K562 (cell line): ENCODE measurements around the gene ASCC3.

Experiments used
- HDAC2 ChIP-seq: fragments of 450-650 bp; IDR thresholded peaks from 2 replicates; pipeline ENCODE4 v1.6.1; 2016; ENCODE audit warnings: mild to moderate bottlenecking
- POLR2A ChIP-seq: fragments of 450-650 bp; conservative IDR thresholded peaks from 2 replicates; pipeline ENCODE4 v1.6.1; 2016
- STAT5B ChIP-seq: fragments of 250-450 bp; sonication (Bioruptor Pico); IDR thresholded peaks from 2 replicates; pipeline ENCODE4 v1.8.0; 2021; ENCODE audit warnings: mild to moderate bottlenecking, inconsistent platforms
- TAF1 ChIP-seq: IDR thresholded peaks from 2 replicates; pipeline ENCODE4 v1.6.1; 2011; ENCODE audit warnings: mild to moderate bottlenecking, low read length, moderate library complexity; ENCODE audit not compliant: insufficient read depth, control insufficient read depth, severe bottlenecking; ENCODE audit errors: extremely low read depth
- TF ChIP-seq, protein P1 (sequence below): sonication (generic); formaldehyde crosslinking; IDR thresholded peaks from 2 replicates; pipeline ENCODE4 v1.8.1; 2022; ENCODE audit warnings: missing genetic modification reagents

DNA sequence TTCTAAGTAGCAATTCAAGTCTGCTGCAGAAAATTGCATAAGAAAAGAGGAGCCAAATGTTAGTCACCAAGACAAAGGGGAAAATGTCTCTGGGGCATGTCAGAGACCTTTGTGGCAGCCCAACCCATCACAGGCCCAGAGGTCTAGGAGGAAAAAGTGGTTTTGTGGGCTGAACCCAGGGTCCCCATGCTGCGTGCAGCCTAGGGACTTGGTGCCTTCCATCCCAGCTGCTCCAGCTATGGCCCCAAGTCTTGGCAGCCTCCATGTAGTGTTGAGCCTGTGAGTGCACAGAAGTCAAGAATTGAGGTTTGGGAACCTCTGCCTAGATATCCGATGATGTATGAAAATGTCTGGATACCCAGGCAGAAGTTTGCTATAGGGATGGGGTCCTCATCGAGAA is 181.1 kb downstream of the ASCC3 start:
- TF ChIP-seq STAT5B (CRISPR knock-in tag), result no peak
- TF ChIP-seq, protein P1, sequence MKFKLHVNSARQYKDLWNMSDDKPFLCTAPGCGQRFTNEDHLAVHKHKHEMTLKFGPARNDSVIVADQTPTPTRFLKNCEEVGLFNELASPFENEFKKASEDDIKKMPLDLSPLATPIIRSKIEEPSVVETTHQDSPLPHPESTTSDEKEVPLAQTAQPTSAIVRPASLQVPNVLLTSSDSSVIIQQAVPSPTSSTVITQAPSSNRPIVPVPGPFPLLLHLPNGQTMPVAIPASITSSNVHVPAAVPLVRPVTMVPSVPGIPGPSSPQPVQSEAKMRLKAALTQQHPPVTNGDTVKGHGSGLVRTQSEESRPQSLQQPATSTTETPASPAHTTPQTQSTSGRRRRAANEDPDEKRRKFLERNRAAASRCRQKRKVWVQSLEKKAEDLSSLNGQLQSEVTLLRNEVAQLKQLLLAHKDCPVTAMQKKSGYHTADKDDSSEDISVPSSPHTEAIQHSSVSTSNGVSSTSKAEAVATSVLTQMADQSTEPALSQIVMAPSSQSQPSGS (CRISPR knock-in tag), result no peak
- no peak for TF ChIP-seq HDAC2
- no peak for TF ChIP-seq POLR2A
- TF ChIP-seq TAF1, result no peak
